H1 (cell line): Measurements from ENCODE around the gene TMEM108. TPM values are rescaled to one million over a fixed set of nuclear protein-coding genes. Genes with fewer than 3 reads are reported as not detected.

Experiments used
- CTCF ChIA-PET: fragments of 300-600 bp; sonication (Branson Sonifier 250); formaldehyde crosslinking; loops from one replicate; lab custom pipeline; 2021; ENCODE audit not compliant: partially characterized antibody; lab: Charles Lee
- POLR2A ChIA-PET: fragments of 300-600 bp; sonication (Branson Sonifier 250); formaldehyde crosslinking; loops from one replicate; lab custom pipeline; 2021; ENCODE audit warnings: inconsistent platforms; ENCODE audit not compliant: partially characterized antibody; lab: Charles Lee
- DNase-seq, 2 experiments: peaks; one replicate each; pipeline versions ENCODE4 v3.0.0 to v3.0.0-alpha.2; 2010 to 2022; ENCODE audit warnings: low spot score in 2 of 2, low read depth in 1 of 2, mixed read lengths in 1 of 2
- FAIRE-seq: peaks from 2 replicates; lab custom pipeline; 2011; peaks lifted over from hg19 to GRCh38; lab: Jason Lieb, UNC
- H2AFZ ChIP-seq: 2 replicates; pipeline ENCODE4 v1.8.1; 2012; ENCODE audit warnings: low read length, inconsistent platforms
- H2AK5ac ChIP-seq: 2 replicates; pipeline ENCODE4 v1.6.1; 2013; ENCODE audit warnings: low read depth, low read length
- H2BK120ac ChIP-seq: replicated peaks from 2 replicates; pipeline ENCODE3; 2013; ENCODE audit warnings: low read depth, low read length, inconsistent platforms
- H2BK12ac ChIP-seq: 2 replicates; pipeline ENCODE4 v1.6.1; 2013; ENCODE audit warnings: low read depth, low read length
- H2BK15ac ChIP-seq: 2 replicates; pipeline ENCODE4 v1.6.1; 2013; ENCODE audit warnings: low read length
- H2BK20ac ChIP-seq: 2 replicates; pipeline ENCODE4 v1.6.1; 2013; ENCODE audit warnings: low read length
- H2BK5ac ChIP-seq: 2 replicates; pipeline ENCODE4 v1.6.1; 2013; ENCODE audit warnings: low read depth, low read length
- H3K14ac ChIP-seq: 2 replicates; pipeline ENCODE4 v1.6.1; 2013; ENCODE audit warnings: inconsistent platforms; ENCODE audit not compliant: insufficient read length
- H3K18ac ChIP-seq: 2 replicates; pipeline ENCODE4 v1.6.1; 2013; ENCODE audit warnings: low read length; ENCODE audit errors: extremely low read depth
- H3K23ac ChIP-seq: 2 replicates; pipeline ENCODE4 v1.6.1; 2013; ENCODE audit warnings: inconsistent platforms; ENCODE audit not compliant: insufficient read length
- H3K23me2 ChIP-seq: 2 replicates; pipeline ENCODE4 v1.6.1; 2013; ENCODE audit warnings: low read depth, low read length
- H3K27ac ChIP-seq: 2 replicates; pipeline ENCODE4 v1.6.1; 2011; ENCODE audit warnings: low read depth, low read length, inconsistent platforms
- H3K27me3 ChIP-seq, 4 experiments: replicated peaks in 1 of 4; 1 replicate in 1 of 4; 2 replicates in 3 of 4; pipeline versions ENCODE4 v1.6.1 to v1.8.1; 2011 to 2013; ENCODE audit warnings: low read length in 3 of 4, mild to moderate bottlenecking in 3 of 4, inconsistent platforms in 2 of 4, mixed read lengths in 2 of 4, moderate library complexity in 1 of 4; ENCODE audit not compliant: control insufficient read depth in 3 of 4, insufficient read depth in 3 of 4; ENCODE audit errors: extremely low read depth in 1 of 4
- H3K36me3 ChIP-seq, 4 experiments: 2 replicates each; pipeline versions ENCODE4 v1.6.1 to v1.8.1; 2011 to 2013; ENCODE audit warnings: mild to moderate bottlenecking in 4 of 4, low read length in 3 of 4, moderate library complexity in 2 of 4, control low read depth in 1 of 4, inconsistent platforms in 1 of 4; ENCODE audit not compliant: insufficient read depth in 4 of 4, control insufficient read depth in 2 of 4
- H3K4ac ChIP-seq: replicated peaks from 2 replicates; pipeline ENCODE3; 2013; ENCODE audit warnings: low read length, low read depth, mixed read lengths, inconsistent platforms; ENCODE audit not compliant: insufficient read length
- H3K4me1 ChIP-seq, 4 experiments: replicated peaks in 1 of 4; 1 replicate in 1 of 4; 2 replicates in 3 of 4; pipeline versions ENCODE4 v1.6.1 to v1.8.1; 2011 to 2013; ENCODE audit warnings: low read length in 3 of 4, inconsistent platforms in 2 of 4, mixed read lengths in 1 of 4; ENCODE audit not compliant: insufficient read depth in 4 of 4, control insufficient read depth in 3 of 4
- H3K4me2 ChIP-seq, 2 experiments: 2 replicates each; pipeline versions ENCODE4 v1.6.1 to v1.8.1; 2011 to 2013; ENCODE audit warnings: low read depth in 2 of 2, low read length in 2 of 2, control low read depth in 1 of 2, inconsistent platforms in 1 of 2, mild to moderate bottlenecking in 1 of 2; ENCODE audit not compliant: insufficient read depth in 1 of 2
- H3K4me3 ChIP-seq, 4 experiments: fragments of 200-600, 300-600 bp in 1 of 4; sonication (generic), shearing (Covaris generic), sonication (Bioruptor Twin) in 1 of 4; 2 replicates each; pipeline versions ENCODE4 v1.5.1 to v1.8.1; 2011 to 2016; ENCODE audit warnings: low read length in 4 of 4, low read depth in 3 of 4, control low read depth in 2 of 4, inconsistent platforms in 2 of 4, mild to moderate bottlenecking in 2 of 4, mixed read lengths in 1 of 4, moderate library complexity in 1 of 4; ENCODE audit not compliant: insufficient read depth in 2 of 4; ENCODE audit errors: extremely low read depth in 1 of 4
- H3K56ac ChIP-seq: replicated peaks from 2 replicates; pipeline ENCODE3; 2013; ENCODE audit warnings: low read depth, mild to moderate bottlenecking, mixed read lengths, low read length, inconsistent platforms; ENCODE audit not compliant: insufficient read length
- H3K79me1 ChIP-seq: 2 replicates; pipeline ENCODE4 v1.6.1; 2013; ENCODE audit warnings: low read depth, low read length, control low read depth
- H3K79me2 ChIP-seq, 2 experiments: 2 replicates each; pipeline versions ENCODE4 v1.6.1 to v1.8.1; 2012 to 2013; ENCODE audit warnings: low read length in 2 of 2, mild to moderate bottlenecking in 2 of 2, inconsistent platforms in 1 of 2; ENCODE audit not compliant: insufficient read depth in 2 of 2, control insufficient read depth in 1 of 2
- H3K9ac ChIP-seq, 4 experiments: replicated peaks in 1 of 4; 1 replicate in 1 of 4; 2 replicates in 3 of 4; pipeline versions ENCODE4 v1.6.1 to v1.8.1; 2011 to 2013; ENCODE audit warnings: low read depth in 3 of 4, low read length in 3 of 4, control low read depth in 2 of 4, mild to moderate bottlenecking in 2 of 4, moderate library complexity in 2 of 4, inconsistent platforms in 1 of 4; ENCODE audit errors: extremely low read depth in 1 of 4
- H3K9me3 ChIP-seq, 2 experiments: 2 replicates each; pipeline versions ENCODE4 v1.6.1 to v1.8.1; 2012 to 2013; ENCODE audit warnings: mild to moderate bottlenecking in 2 of 2, moderate library complexity in 2 of 2, control low read depth in 1 of 2, inconsistent platforms in 1 of 2, low read depth in 1 of 2, low read length in 1 of 2, mixed read lengths in 1 of 2; ENCODE audit not compliant: insufficient read depth in 2 of 2
- H4K20me1 ChIP-seq, 2 experiments: replicated peaks in 1 of 2; 2 replicates each; pipeline versions ENCODE3 to v1.8.1; 2011 to 2013; ENCODE audit warnings: inconsistent platforms in 2 of 2, low read length in 2 of 2, mild to moderate bottlenecking in 1 of 2; ENCODE audit not compliant: insufficient read depth in 2 of 2, control insufficient read depth in 1 of 2
- H4K5ac ChIP-seq: 2 replicates; pipeline ENCODE4 v1.6.1; 2013; ENCODE audit warnings: low read length, low read depth, mixed read lengths, inconsistent platforms; ENCODE audit not compliant: insufficient read length
- H4K8ac ChIP-seq: 2 replicates; pipeline ENCODE4 v1.8.0; 2013; ENCODE audit warnings: mild to moderate bottlenecking, moderate library complexity, low read length, inconsistent platforms; ENCODE audit not compliant: insufficient read depth; ENCODE audit errors: extremely low read depth
- H4K91ac ChIP-seq: replicated peaks from 2 replicates; pipeline ENCODE3; 2013; ENCODE audit warnings: low read length, mixed read lengths, inconsistent platforms; ENCODE audit not compliant: insufficient read length
- ASH2L ChIP-seq: fragments of 200-600, 300-600 bp; sonication (generic); IDR thresholded peaks from one replicate; pipeline ENCODE4 v1.7.1; 2017; ENCODE audit warnings: low read length
- BACH1 ChIP-seq: IDR thresholded peaks from 2 replicates; pipeline ENCODE4 v1.6.1; 2012; ENCODE audit warnings: low read length, improper control_type of control experiment
- BCL11A ChIP-seq, 2 experiments: IDR thresholded peaks; one replicate each; pipeline ENCODE4 v1.6.1; 2011; ENCODE audit warnings: low read depth in 2 of 2, low read length in 2 of 2, mild to moderate bottlenecking in 2 of 2
- CREB1 ChIP-seq: IDR thresholded peaks from 2 replicates; pipeline ENCODE4 v1.6.1; 2012; ENCODE audit warnings: inconsistent platforms
- FOSL1 ChIP-seq: IDR thresholded peaks from 2 replicates; pipeline ENCODE4 v1.6.1; 2011; ENCODE audit warnings: mild to moderate bottlenecking, low read depth, low read length, moderate library complexity; ENCODE audit not compliant: insufficient read depth
- GABPA ChIP-seq: IDR thresholded peaks from 2 replicates; pipeline ENCODE4 v1.6.1; 2011; ENCODE audit warnings: mild to moderate bottlenecking, low read length, moderate library complexity, borderline replicate concordance; ENCODE audit not compliant: insufficient read depth
- HDAC6 ChIP-seq: IDR thresholded peaks from one replicate; pipeline ENCODE4 v1.7.1; 2012; ENCODE audit warnings: low read depth, mild to moderate bottlenecking, inconsistent platforms, low read length, moderate library complexity
- KDM5A ChIP-seq: fragments of 200-600 bp; IDR thresholded peaks from 2 replicates; pipeline ENCODE4 v1.7.1; 2012; ENCODE audit warnings: mild to moderate bottlenecking, low read length, inconsistent platforms, mixed read lengths
- MAX ChIP-seq: IDR thresholded peaks from 2 replicates; pipeline ENCODE4 v1.6.1; 2012; ENCODE audit warnings: inconsistent platforms
- POU5F1 ChIP-seq: IDR thresholded peaks from 2 replicates; pipeline ENCODE4 v1.6.1; 2011; ENCODE audit warnings: low read depth, mild to moderate bottlenecking, low read length, moderate library complexity
- RAD21 ChIP-seq, 2 experiments: IDR thresholded peaks in 1 of 2; conservative IDR thresholded peaks in 1 of 2; 2 replicates each; pipeline ENCODE4 v1.6.1; 2011; ENCODE audit warnings: low read depth in 2 of 2, low read length in 2 of 2, improper control_type of control experiment in 1 of 2, inconsistent platforms in 1 of 2, mild to moderate bottlenecking in 1 of 2, moderate library complexity in 1 of 2
- WGBS, 2 experiments: shearing (Covaris generic) in 1 of 2; methylation state at CpG; one replicate each; pipeline versions ENCODE4 v1.1.6 to v1.1.7; 2013 to 2015; ENCODE audit warnings: low lambda C conversion rate in 2 of 2, mixed read lengths in 2 of 2, inconsistent platforms in 1 of 2, low coverage in 1 of 2, missing lambda C conversion rate in 1 of 2; ENCODE audit not compliant: insufficient replicate concordance in 2 of 2, insufficient coverage in 1 of 2, insufficient read length in 1 of 2; ENCODE audit errors: extremely low coverage in 1 of 2, missing lambda C conversion rate in 1 of 2; 5-methylcytosine and 5-hydroxymethylcytosine counted together
- polyA plus RNA-seq, 7 experiments: library from polyadenylated mRNA; depleted of rRNA in 3 of 7; stranded (reverse) in 5 of 7; unstranded in 2 of 7; fragments of >200 nt in 5 of 7; fragments of 200-250 nt in 2 of 7; gene quantifications; 1 replicate in 5 of 7; 2 replicates in 1 of 7; 4 replicates in 1 of 7; pipeline versions ENCODE4 v1.2.1 to v1.2.3, GENCODE V29; 2011 to 2013; ENCODE audit warnings: missing spikeins in 2 of 7, mixed read lengths in 2 of 7
- total RNA-seq: library from RNA; stranded (reverse); fragmentation: NEBNext Ultra II Directional; extraction: Animal tissue kit (Norgen Biotek cat#: 25700); gene quantifications from 2 replicates; pipeline ENCODE4 v1.2.1, GENCODE V29; 2021
- TF ChIP-seq, protein P1 (sequence below): IDR thresholded peaks from 2 replicates; pipeline ENCODE4 v1.6.1; 2011; ENCODE audit warnings: low read depth, mild to moderate bottlenecking, low read length; ENCODE audit not compliant: insufficient read depth

TMEM108 gene
- total and polyA plus RNA-seq, 2 of the 8 experiments (the other 6 are each of a cell fraction or from before 2014, with no cell fraction given) = 14.3 to 16.2 TPM

DNA sequence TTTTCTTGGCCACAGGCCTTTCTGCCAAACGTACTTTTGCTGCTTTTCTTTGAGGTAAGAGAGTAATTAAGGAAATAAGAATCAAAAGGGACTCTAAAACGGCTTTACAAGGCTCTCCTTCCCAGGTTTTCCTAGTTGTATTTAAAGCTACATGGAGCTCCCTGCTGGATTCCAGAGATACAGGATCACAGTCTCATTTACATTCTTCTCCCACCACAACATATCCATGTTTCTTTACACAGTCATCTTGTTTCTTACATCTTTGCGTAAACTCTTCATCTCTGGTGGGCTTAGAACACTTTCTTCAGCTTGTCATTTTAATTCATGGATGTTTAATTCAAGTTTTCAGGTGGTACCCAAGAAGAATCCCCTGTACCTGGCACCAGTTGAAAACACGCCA lies 244.0 kb downstream of the TMEM108 start:
- H3K4me1 ChIP-seq = peaks cover 0 to 5% (median 0%) of the 10 kb centered on the region in 4 experiments; a peak in 2 of 7 replicates
- TF ChIP-seq MAX (no peak), POU5F1 (no peak), BACH1 (no peak), FOSL1 (no peak), CREB1 (no peak), BCL11A (IDR thresholded peaks at IDR 0.05; ENCODE audit: low read depth in 2 of 2, low read length in 2 of 2) (no peak), RAD21 (IDR thresholded peaks at IDR 0.05 in 1 of 2, conservative IDR thresholded peaks at IDR 0.05 in 1 of 2; ENCODE audit: low read depth in 2 of 2, low read length in 2 of 2) (no peak), GABPA (no peak), HDAC6 (no peak), KDM5A (no peak), ASH2L (no peak)
- TF ChIP-seq, protein P1, sequence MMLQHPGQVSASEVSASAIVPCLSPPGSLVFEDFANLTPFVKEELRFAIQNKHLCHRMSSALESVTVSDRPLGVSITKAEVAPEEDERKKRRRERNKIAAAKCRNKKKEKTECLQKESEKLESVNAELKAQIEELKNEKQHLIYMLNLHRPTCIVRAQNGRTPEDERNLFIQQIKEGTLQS = no peak

More for the DNA sequence above, 244.0 kb downstream of the TMEM108 start:
- ChIA-PET POLR2A (interaction anchor here (0.8 kb wide), 1 partner anchor 124 kb away, joined by 5 read pairs; no protein-coding TSS in a partner anchor), CTCF (interaction anchor here (0.7 to 1.6 kb wide), 9 partner anchors 10 to 241 kb away, joined by 3 to 5 read pairs (median 3); no protein-coding TSS in a partner anchor)
- H3K23me2 ChIP-seq = no peaks in the 10 kb centered on the region
- no peak overlapping the region for H3K27ac ChIP-seq
- no peak overlapping the region for H3K4me3 ChIP-seq
- no peak overlapping the region for H2BK5ac ChIP-seq
- H2AFZ ChIP-seq = no peak overlapping the region
- H2BK15ac ChIP-seq = no peak overlapping the region
- H3K14ac ChIP-seq = no peak overlapping the region
- H3K36me3 ChIP-seq = no peaks in the 10 kb centered on the region
- no peak overlapping the region for H4K8ac ChIP-seq
- FAIRE-seq (no peak), DNase-seq (no peak)
- H3K79me2 ChIP-seq = no peaks in the 10 kb centered on the region
- no peak overlapping the region for H2BK20ac ChIP-seq
- H3K9ac ChIP-seq = no peak overlapping the region
- no peak overlapping the region for H3K23ac ChIP-seq
- H3K9me3 ChIP-seq = no peaks in the 10 kb centered on the region
- H4K5ac ChIP-seq = no peak overlapping the region
- no peaks in the 10 kb centered on the region for H3K27me3 ChIP-seq
- no peak overlapping the region for H3K4ac ChIP-seq
- H2BK12ac ChIP-seq = no peak overlapping the region
- H3K79me1 ChIP-seq = no peaks in the 10 kb centered on the region; the same call in 1 of the 2 replicates
- WGBS, 2 experiments = 96% methylated on average over 4 of the region's 4 CpGs; no CpG with 5 or more reads in 1 of the 2 experiments
- H3K4me2 ChIP-seq = no peak overlapping the region
- H3K56ac ChIP-seq = no peak overlapping the region
- H3K18ac ChIP-seq = no peak overlapping the region
- H2BK120ac ChIP-seq = no peak overlapping the region
- no peaks in the 10 kb centered on the region for H4K20me1 ChIP-seq
- H4K91ac ChIP-seq = no peak overlapping the region
- no peak overlapping the region for H2AK5ac ChIP-seq
